Glutamatergic neuron (in vitro differentiated cells): ENCODE measurements around the gene GRIP1. TPM values are rescaled to one million over a fixed set of nuclear protein-coding genes. Genes with fewer than 3 reads are reported as not detected.

Experiments used
- DNase-seq: peaks from one replicate; pipeline ENCODE4 v3.0.0; 2022
- H3K27ac Mint-ChIP-seq: one replicate; pipeline ENCODE4 v1.8.0; 2020; ENCODE audit warnings: mild to moderate bottlenecking, mixed read lengths, inconsistent platforms; ENCODE audit not compliant: unreplicated experiment
- H3K27me3 Mint-ChIP-seq: one replicate; pipeline ENCODE4 v1.8.0; 2020; ENCODE audit warnings: mild to moderate bottlenecking, moderate library complexity, mixed read lengths, inconsistent platforms; ENCODE audit not compliant: unreplicated experiment
- H3K36me3 Mint-ChIP-seq: one replicate; pipeline ENCODE4 v1.8.0; 2020; ENCODE audit warnings: mild to moderate bottlenecking, mixed read lengths, inconsistent platforms; ENCODE audit not compliant: unreplicated experiment
- H3K4me1 Mint-ChIP-seq: one replicate; pipeline ENCODE4 v1.8.0; 2020; ENCODE audit warnings: mild to moderate bottlenecking, low read depth, mixed read lengths, inconsistent platforms; ENCODE audit not compliant: unreplicated experiment
- H3K4me3 Mint-ChIP-seq: one replicate; pipeline ENCODE4 v1.8.0; 2020; ENCODE audit warnings: mild to moderate bottlenecking, mixed read lengths, inconsistent platforms; ENCODE audit not compliant: unreplicated experiment
- H3K9me3 Mint-ChIP-seq: one replicate; pipeline ENCODE4 v1.8.0; 2020; ENCODE audit warnings: mild to moderate bottlenecking, moderate library complexity, mixed read lengths, inconsistent platforms; ENCODE audit not compliant: unreplicated experiment
- CTCF ChIP-seq: fragments of 200-600 bp; sonication (generic); IDR thresholded peaks from one replicate; pipeline ENCODE4 v1.5.0; 2021; ENCODE audit not compliant: partially characterized antibody, unreplicated experiment
- total RNA-seq: library from RNA; stranded (reverse); fragmentation: NEBNext Ultra II Directional; extraction: Animal tissue kit (Norgen Biotek cat#: 25700); gene quantifications from one replicate; pipeline ENCODE4 v1.2.1, GENCODE V29; 2021; ENCODE audit not compliant: unreplicated experiment

The GRIP1 gene
- total RNA-seq, 1 donor from 2014 or later: 67.1 TPM

- no peak for DNase-seq
- H3K4me1 Mint-ChIP-seq: peaks cover 10% of the 10 kb centered on the region
- H3K27ac Mint-ChIP-seq: no peak overlapping the region
- H3K4me3 Mint-ChIP-seq: no peak overlapping the region
- no peaks in the 10 kb centered on the region for H3K27me3 Mint-ChIP-seq
- TF ChIP-seq CTCF: no peak
- no peaks in the 10 kb centered on the region for H3K9me3 Mint-ChIP-seq
- H3K36me3 Mint-ChIP-seq: no peaks in the 10 kb centered on the region
These were observed 4.9 kb upstream of the GRIP1 start for GRCh38 chr12:66683822-66684221.

GRCh38 chr12:66683073-66683472 lies 4.2 kb upstream of the GRIP1 start:
- H3K9me3 Mint-ChIP-seq: no peaks in the 10 kb centered on the region
- no peak for TF ChIP-seq CTCF
- peaks cover 16% of the 10 kb centered on the region for H3K4me1 Mint-ChIP-seq
- no peak overlapping the region for H3K27ac Mint-ChIP-seq
- H3K36me3 Mint-ChIP-seq: no peaks in the 10 kb centered on the region
- H3K27me3 Mint-ChIP-seq: no peaks in the 10 kb centered on the region
- DNase-seq: no peak
- H3K4me3 Mint-ChIP-seq: no peak overlapping the region

- Mint-ChIP-seq H3K9me3 (no peaks in the 10 kb centered on the region), H3K4me1 (peaks cover 19% of the 10 kb centered on the region), H3K27me3 (no peaks in the 10 kb centered on the region), H3K27ac (peak overlapping the region; percentile 14), H3K4me3 (no peak overlapping the region), H3K36me3 (no peaks in the 10 kb centered on the region)
- no peak for DNase-seq
- no peak for TF ChIP-seq CTCF
These were observed 697 bp upstream of the GRIP1 start for GRCh38 chr12:66679461-66680084.

DNA sequence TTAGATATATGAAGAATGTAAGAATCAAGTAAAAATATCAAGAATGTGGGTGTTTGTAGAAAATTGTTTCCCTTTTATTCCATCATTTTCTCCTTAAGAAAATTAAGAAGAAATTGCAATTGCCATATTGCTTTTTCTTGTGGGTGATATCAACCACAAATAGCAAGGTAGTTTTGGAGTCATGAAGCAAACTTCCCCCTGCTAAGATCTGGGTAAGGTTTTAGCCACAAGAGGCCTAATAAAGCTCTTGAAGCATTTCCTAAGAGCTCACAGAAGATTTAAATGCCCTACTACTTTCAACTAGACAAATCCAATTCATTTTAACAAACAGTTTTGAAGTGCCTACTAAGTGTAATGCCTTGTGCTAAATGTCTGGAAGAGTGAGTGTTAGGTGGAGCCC lies 2.6 kb downstream of the GRIP1 start:
- no peak for TF ChIP-seq CTCF

DNA sequence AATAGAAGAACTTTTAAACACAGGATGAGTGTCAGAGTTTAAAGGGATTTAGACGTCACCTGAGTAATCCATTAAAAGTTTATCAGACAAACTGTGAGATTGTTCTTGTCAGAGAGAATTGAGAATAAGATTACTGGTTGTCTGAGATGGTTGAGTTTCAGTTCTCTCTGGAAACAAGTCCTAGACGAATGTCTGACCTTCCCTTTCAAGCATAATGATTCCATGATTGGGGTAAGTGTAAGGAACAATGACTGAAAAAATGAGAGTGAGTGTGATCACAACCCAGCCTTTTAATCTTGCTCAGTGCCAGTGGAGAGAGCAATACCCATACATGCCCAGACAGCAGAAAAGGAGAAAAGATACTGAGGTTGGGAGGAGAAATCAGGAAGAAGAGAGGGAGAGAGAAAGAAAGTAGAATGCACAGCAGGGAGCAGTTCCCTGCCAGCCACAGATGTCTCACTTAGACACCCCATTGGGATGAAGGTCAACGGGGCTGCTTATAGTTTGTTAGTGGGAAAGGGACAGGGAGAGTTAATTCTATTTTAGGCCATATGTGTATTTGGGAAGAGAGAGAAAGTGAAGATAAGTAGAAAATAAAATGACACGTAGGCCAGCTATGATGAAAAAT lies 4.3 kb downstream of the GRIP1 start:
- H3K27ac Mint-ChIP-seq: no peak overlapping the region
- no peak for TF ChIP-seq CTCF
- H3K27me3 Mint-ChIP-seq: peaks cover 2% of the 10 kb centered on the region
- peaks cover 3% of the 10 kb centered on the region for H3K9me3 Mint-ChIP-seq
- H3K4me1 Mint-ChIP-seq: peaks cover 25% of the 10 kb centered on the region
- H3K36me3 Mint-ChIP-seq: no peaks in the 10 kb centered on the region
- no peak overlapping the region for H3K4me3 Mint-ChIP-seq
- DNase-seq: no peak

More for the DNA sequence above, 2.6 kb downstream of the GRIP1 start:
- peaks cover 3% of the 10 kb centered on the region for H3K9me3 Mint-ChIP-seq
- peaks cover 29% of the 10 kb centered on the region for H3K4me1 Mint-ChIP-seq
- no peaks in the 10 kb centered on the region for H3K36me3 Mint-ChIP-seq
- H3K27me3 Mint-ChIP-seq: peaks cover under 1% of the 10 kb centered on the region
- H3K27ac Mint-ChIP-seq: no peak overlapping the region
- DNase-seq: no peak
- H3K4me3 Mint-ChIP-seq: no peak overlapping the region
